Measurements from ENCODE around the gene RASGRF2.

DNA sequence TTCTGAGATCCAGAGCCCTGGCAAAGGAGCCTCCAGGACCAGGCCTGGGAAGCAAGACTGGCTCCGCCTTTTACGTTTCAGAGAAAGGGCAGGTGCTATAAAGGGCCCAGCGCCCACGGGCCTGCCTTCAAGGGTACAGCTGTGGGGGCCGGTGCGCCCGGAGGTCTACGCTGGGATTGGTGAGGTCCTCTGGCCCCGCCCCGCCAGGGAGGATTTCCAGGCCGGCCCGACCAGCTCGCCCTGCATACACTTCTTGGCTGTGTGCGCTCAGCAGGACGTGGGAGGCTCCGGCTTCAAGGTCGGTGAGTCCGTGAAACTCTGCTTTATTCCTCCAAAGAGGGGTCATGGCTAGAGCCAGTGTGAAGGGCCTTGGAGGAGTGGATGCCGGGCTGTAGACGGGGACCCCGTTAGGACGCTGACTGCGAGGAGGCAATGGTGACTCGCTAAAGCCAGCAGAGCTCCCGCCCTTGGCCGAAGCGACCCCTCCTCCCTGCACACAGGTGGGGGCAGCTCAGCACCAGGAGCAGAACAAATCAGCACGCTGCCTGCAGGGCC is 273.0 kb downstream of the RASGRF2 start, which contains the start of gene CKMT2:
- TF ChIP-seq POLR2AphosphoS5 (IDR thresholded peaks at IDR 0.05) (peak; percentile 49 to 76 (median 72)), POLR2A (IDR thresholded peaks at IDR 0.05) (no peak)
- TF ChIP-seq, protein P1, sequence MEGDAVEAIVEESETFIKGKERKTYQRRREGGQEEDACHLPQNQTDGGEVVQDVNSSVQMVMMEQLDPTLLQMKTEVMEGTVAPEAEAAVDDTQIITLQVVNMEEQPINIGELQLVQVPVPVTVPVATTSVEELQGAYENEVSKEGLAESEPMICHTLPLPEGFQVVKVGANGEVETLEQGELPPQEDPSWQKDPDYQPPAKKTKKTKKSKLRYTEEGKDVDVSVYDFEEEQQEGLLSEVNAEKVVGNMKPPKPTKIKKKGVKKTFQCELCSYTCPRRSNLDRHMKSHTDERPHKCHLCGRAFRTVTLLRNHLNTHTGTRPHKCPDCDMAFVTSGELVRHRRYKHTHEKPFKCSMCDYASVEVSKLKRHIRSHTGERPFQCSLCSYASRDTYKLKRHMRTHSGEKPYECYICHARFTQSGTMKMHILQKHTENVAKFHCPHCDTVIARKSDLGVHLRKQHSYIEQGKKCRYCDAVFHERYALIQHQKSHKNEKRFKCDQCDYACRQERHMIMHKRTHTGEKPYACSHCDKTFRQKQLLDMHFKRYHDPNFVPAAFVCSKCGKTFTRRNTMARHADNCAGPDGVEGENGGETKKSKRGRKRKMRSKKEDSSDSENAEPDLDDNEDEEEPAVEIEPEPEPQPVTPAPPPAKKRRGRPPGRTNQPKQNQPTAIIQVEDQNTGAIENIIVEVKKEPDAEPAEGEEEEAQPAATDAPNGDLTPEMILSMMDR (IDR thresholded peaks at IDR 0.05 in 8 of 11, conservative IDR thresholded peaks at IDR 0.05 in 3 of 11), result no peak

Measured in spleen (tissue), 7 donors.